ENCODE measurements around the gene KIF14. TPM values are rescaled to one million over a fixed set of nuclear protein-coding genes. Genes with fewer than 3 reads are reported as not detected.

The KIF14 gene
- 5.1 TPM for total RNA-seq

- DNase-seq, result peak; percentile 98
Measured at GRCh38 chr1:200620273-200621131, at the start of gene KIF14. Gene KIF14, minus strand, starts transcription at chr1:200620751. Its CDS starts 2,028 bp downstream, at chr1:200618723.

GRCh38 chr1:200669314-200670241 lies 49.0 kb upstream of the KIF14 start, which contains the start of gene DDX59:
Gene DDX59, minus strand, starts transcription at chr1:200669907. Its CDS starts 3,167 bp downstream, at chr1:200666740.
- DNase-seq, result peak; percentile 98

- no peak for DNase-seq
Measured at GRCh38 chr1:200668514-200669313, 48.2 kb upstream of the KIF14 start.

- DNase-seq, result no peak
Measured at GRCh38 chr1:200666309-200666708, 45.8 kb upstream of the KIF14 start.

- no peak for DNase-seq
Measured at GRCh38 chr1:200665861-200666260, 45.3 kb upstream of the KIF14 start.

GRCh38 chr1:200660719-200661118 lies 40.2 kb upstream of the KIF14 start:
- no peak for DNase-seq

GRCh38 chr1:200659269-200659668 lies 38.7 kb upstream of the KIF14 start:
- no peak for DNase-seq

GRCh38 chr1:200658037-200658818 lies 37.7 kb upstream of the KIF14 start:
- no peak for DNase-seq

- DNase-seq, result no peak
Measured at GRCh38 chr1:200654660-200655059, 34.1 kb upstream of the KIF14 start.

GRCh38 chr1:200653022-200653462 lies 32.5 kb upstream of the KIF14 start:
- DNase-seq, result no peak

- no peak for DNase-seq
Measured at GRCh38 chr1:200652378-200652777, 31.8 kb upstream of the KIF14 start.

- no peak for DNase-seq
Measured at GRCh38 chr1:200646515-200646914, 26.0 kb upstream of the KIF14 start.

GRCh38 chr1:200644021-200644420 lies 23.5 kb upstream of the KIF14 start:
- DNase-seq, result no peak

- DNase-seq, result no peak
Measured at GRCh38 chr1:200642481-200642880, 21.9 kb upstream of the KIF14 start.

- no peak for DNase-seq
Measured at GRCh38 chr1:200640963-200641401, 20.4 kb upstream of the KIF14 start.

GRCh38 chr1:200640373-200640962 lies 19.9 kb upstream of the KIF14 start:
- no peak for DNase-seq

- no peak for DNase-seq
Measured at GRCh38 chr1:200638073-200638472, 17.5 kb upstream of the KIF14 start.

- no peak for DNase-seq
Measured at GRCh38 chr1:200636681-200637080, 16.1 kb upstream of the KIF14 start.

- no peak for DNase-seq
Measured at GRCh38 chr1:200634261-200635122, 13.9 kb upstream of the KIF14 start.

- DNase-seq, result no peak
Measured at GRCh38 chr1:200631375-200631774, 10.8 kb upstream of the KIF14 start.

All from tongue (tissue), 2 donors.